ENCODE measurements around the gene SIL1.
A peak's percentile ranks its signal among the peaks of the same experiment; 100 is the strongest.

Gene SIL1

DNA sequence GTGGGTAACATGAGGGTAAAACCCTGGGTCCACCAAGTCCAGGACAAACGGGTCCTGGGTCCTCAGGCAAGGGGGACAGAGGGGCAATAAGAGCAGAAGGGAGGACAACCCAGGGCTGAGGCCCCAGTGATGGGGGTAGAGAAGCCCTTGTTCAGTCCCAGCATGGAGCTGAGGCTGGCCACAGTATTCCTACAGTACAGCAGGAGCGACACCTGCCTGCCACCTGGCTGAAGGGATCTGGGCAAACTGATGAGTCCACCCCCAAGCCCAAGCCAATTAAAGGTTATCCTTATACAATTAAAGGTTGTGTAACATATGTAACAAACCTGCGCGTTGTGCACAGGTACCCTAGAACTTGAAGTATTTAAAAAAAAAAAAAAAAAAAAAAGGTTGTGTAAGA is 225.3 kb downstream of the SIL1 start:
- DNase-seq, result peak; percentile 49

DNA sequence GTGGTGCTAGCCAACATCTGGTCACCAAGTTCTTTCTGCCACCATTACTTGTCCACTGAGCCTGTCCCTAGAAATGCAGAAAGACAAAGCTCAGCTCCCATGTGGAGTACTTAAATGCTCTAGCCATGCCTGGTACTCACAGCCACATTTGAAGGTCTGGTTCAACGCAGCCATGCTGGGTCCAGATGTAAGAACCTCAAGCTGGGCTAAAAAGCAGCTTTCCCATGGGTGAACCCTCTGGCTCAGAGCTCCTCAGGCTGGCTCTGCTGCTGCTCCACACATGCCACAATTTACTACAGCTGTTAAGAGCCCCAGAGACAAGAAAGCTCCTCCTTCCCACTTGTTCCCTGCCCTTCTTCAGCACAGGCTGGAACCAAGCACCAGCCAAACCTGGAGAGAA is 225.9 kb downstream of the SIL1 start:
- DNase-seq, result no peak

DNA sequence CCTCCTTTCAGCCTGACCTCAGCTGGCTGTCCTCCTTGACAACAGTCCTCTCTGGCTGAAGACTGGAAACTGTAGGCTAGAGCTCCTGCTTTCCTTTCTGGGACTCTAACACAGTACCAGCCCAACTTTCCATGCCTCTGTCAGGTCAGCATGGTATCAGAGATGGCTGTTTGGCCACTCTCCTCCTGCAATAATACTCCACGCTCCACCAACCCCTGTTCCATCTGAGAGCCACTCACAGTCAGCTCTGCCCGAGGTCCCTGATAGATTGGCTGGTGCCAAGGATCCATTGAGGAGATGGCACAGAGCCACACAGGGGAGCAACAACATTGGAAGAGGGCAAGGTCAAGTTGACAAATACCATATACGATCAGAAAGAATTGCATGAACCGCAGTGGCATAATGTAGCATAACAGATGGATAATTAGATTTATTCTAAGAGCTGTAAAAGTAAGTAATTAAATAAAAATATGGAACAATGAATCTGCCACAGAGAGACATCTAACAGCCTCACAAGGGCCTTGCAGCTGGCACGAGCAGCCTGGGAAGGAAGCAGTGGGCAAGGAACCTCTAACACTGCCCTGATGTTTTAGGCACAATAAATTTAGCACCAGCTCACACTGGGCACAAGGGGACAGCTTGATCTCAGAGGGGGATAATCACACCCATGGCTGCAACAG is 228.7 kb downstream of the SIL1 start:
- DNase-seq, result no peak

DNA sequence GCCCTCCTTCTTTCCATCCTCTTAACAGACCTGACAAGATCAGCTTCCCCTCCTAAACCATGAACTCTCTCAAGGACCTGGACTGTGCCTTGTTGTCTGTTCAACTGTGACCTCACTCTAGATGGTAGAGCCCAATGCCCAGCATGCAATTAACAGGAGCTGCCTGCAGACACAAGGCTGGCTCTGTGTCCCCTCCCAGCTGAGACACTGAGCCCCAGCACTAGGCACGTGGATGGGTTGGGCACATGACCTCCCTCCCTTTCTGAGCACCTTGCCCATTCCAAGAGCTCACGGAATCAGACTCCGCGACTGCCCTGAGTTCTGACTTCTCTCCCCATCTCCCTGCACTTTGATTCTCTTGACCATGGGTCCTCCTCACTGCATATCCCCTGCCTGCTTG is 229.6 kb downstream of the SIL1 start:
- no peak for DNase-seq

DNA sequence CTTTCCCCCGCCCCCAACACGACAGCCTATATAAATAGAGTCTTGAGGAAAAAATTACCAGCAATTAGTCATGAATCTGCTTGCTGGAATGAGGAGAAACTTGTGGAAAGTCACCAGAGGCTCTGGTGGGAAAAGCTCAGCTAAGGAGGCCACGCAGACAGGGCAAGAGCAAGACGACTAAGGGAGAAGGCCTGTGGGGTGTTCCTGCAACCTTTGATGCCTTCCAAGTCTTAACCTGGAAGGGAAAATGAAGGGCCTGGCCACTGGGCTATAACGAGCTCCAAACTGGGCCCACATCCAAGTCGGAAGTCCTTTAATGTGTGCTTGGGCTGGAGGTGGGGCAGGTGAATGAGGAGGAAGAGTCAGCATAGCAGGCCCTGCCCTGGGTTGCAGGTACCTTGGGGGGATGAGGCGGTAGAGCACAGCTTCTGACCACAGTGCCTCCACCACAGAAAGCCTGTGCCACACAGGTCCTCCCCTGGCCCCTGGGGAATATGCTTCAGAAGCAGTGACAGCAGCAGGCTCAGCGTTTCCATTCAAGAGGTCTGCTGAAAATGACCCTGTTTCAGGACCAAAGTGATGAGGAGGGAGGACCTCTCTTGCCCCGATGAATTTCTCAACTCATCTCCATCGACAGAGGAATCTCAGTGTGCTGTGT is 230.2 kb downstream of the SIL1 start:
- peak; percentile 78 for DNase-seq

DNA sequence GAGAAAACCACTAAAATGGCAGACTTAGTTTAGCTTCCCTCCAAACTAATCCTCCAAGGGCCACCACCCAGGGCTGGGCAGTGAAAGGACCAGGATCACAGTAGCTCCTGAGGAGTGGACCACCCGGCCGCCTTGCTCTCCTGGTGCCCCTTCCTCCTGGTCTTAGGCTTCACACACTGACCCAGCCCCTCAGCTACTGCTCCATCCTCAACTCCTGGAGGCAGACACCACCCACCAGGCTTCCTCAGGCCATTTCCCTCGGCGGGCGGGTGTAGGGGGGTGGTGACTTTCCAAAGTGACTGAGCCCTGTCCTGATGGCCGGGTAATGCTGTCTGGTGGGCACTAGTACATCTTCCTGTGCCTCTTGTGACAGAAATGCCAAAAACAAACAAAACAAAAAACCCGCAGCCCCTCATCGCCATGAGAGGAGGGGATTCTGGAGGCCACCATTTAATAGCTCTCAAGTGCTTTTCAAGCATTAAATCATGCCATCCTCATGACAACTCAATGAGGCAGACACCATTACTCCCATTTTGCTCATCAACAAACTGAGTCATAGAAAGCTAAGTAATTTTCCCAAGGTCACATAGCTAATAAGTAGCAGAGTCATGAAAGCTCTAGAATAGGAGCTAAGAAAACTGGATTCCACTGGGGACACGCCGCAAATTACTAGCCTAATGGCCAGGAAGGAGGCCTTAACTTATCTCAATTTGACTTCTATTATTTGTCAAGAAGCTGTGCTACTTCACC is 231.8 kb downstream of the SIL1 start:
- no peak for DNase-seq

DNA sequence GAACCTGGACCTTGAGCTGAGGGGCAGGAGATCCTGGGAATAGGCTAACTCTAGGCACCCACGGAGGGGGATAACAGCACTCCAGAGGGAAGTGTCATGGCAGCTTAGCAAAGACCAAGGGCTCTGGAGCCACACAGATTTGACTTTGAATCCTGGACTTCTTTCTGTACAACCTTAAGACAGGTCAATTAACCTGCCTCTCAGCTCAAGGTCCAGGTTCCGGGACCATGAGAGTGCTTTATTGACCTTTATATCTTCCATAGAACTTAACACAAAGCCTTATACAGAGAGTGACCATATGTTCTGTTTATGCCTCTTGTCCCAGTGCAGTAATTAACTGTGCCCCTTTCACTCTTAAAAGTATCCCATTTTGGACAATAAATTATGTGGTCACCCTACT is 232.5 kb downstream of the SIL1 start:
- DNase-seq, result no peak

DNA sequence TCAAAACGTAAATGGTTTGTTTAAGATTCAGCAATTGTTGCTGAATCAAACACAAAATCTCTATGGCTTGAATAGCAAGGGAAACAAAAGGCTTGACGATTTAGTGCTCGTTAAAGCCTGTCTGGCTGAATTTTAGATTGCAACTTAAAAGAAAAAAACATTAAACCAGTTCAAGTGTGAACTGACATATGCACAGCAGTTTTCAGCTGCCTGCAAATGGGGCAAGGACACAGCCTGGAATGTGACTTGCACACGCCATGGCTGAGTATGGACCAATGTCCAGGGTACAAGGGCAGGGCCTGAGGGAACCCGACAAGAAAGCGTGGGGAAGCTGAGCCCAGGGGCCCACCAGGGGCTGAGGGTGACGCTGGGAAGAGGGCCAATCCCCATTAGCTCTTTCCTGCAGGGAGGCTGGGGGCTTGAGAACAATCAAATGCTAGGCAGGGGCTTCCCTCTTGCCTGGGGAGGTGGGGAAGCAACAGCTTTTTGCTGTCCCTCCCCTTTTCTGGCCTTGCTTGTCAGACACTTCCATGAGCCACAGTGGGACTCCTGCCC is 233.4 kb downstream of the SIL1 start:
- no peak for DNase-seq

DNA sequence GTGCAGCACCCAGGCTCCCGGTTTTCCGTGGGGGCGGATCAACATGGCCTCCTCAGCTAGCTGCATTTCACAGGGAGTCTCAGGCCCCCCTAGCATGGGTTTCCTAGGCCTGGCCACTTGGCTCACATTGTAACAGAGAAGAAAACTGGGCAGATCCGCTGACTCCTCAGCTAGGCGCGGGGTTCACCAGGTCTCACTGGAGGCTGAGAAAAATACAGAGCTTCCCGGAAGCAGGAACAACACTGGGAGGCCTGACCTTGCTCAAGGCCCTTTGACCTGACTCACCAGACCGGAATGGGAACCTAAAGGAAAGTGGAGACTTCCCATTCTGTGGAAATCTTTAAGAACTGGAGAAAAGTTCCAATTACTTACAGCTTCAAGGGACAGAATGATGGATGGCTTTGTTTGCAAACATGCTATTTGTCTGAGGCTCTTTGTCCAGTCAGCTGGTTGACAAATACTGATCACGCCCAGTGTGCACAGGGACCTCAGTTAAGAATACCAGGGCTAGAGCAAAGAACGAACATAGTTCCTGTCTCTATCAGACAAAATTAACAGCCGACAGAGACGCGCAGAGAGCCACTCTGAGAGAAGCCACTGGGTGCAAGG is 234.3 kb downstream of the SIL1 start:
- DNase-seq, result no peak

DNA sequence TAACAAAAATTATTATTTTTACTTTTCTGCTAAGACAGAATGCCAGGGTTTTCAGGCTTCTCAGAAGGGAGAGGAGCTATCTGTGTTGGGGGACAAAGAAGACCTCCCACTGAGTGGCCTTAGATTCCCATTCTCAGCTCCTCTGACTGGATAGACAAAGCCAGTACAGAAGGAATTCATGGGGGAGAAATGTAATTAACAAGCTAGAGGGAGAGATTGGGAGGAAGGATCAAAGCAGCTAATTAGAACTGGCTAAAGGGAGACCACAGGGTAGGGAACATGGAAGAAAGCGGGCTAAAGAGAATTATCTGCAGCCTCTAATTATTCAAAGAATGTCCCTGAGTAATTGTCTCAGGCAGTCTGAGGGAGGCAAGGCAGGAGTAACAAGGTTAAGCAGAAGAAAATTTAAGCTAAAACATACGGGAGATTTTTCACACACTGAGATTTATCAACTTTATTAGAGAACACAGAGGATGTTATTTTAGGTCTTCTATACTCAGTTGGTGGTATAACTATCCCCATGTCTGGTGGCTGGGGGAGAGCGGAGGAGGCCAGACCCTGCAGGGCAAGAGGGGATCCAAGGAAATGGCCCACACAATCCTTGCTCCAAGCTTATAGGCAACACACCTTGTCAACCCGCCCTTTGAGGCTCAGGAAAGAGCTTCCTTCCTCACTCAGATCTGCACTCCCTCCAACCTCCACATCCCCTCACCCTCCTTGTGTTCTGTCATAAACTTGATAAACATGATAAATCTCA is 235.4 kb downstream of the SIL1 start:
- DNase-seq, result no peak

DNA sequence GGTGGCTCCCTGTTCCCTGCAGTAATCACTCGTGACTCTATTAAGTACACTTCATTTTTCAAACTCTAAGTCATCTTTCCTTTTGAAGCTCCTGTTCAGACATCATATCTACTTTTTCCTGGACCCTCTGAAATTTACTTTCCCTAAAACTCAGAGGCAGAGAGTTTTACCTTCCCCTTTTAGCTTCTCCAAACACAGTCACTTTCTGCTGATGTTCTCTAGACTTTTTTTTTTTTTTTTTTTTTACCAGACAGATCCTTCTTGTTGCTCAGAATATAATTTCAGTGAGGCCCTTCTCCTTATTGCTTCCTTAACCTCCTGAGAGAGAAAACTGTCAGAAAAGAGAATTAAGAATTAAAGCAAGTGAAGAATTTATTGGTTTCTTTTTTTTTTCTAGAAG is 236.4 kb downstream of the SIL1 start:
- no peak for DNase-seq

DNA sequence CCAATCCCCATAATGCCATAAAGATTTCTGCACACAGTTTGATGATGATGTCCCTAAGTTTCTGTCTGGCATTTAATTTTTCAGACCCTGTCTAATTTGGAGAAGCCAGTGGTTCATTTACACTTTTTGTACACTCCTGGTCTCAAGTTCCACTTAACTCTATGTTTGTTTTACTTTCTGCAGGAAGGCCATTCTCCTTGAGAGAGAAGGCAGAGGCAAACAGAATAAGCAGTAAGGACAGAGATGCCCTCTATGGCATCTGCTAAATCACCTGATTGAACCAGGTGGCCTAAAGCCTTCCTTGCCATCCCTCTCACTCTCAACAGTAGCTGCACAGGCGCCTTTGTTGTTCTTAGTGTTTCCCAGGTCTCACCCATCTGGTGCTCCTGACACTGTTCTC is 236.9 kb downstream of the SIL1 start:
- peak; percentile 39 for DNase-seq

DNA sequence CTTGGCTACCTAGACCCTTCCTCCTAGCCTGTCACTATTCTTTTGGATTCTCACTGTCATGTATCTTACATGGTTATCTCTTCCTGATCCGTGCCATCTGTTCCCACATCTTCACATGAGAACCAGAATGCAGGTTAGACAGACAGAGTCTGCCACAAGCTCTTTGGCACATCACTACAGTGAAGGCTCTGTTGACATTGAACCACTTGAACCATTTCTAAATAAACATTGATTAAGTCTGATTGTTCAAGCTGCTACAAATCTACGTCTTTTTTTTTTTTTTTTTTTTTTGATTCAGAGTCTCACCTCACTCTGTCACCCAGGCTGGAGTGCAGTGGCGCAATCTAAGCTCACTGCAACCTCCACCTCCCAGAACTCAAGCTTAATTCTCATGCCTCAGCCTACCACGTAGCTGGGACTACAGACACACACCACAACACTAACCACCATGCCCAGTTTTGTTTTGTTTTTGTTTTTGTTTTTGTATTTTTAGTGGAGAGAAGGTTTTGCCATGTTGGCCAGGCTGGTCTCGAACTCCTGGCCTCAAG is 237.9 kb downstream of the SIL1 start:
- peak; percentile 86 for DNase-seq

DNA sequence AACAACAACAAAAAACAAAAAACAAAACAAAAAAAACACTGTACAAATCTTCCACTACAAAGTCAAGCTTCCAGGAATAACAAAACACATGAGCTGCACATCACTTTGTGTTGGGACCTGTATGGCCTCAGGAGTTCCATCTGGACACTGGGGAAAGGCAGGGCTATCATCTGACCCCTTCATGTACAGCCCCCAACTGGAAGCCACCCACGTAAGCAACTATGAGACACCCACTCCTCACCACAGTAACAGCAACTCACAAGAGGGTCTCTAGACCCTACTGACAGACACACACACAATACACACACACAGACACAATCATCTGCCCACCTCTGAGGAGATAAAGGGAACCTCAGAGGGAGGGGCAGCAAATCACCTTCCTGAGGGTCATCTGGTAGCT is 241.4 kb downstream of the SIL1 start:
- DNase-seq, result no peak

DNA sequence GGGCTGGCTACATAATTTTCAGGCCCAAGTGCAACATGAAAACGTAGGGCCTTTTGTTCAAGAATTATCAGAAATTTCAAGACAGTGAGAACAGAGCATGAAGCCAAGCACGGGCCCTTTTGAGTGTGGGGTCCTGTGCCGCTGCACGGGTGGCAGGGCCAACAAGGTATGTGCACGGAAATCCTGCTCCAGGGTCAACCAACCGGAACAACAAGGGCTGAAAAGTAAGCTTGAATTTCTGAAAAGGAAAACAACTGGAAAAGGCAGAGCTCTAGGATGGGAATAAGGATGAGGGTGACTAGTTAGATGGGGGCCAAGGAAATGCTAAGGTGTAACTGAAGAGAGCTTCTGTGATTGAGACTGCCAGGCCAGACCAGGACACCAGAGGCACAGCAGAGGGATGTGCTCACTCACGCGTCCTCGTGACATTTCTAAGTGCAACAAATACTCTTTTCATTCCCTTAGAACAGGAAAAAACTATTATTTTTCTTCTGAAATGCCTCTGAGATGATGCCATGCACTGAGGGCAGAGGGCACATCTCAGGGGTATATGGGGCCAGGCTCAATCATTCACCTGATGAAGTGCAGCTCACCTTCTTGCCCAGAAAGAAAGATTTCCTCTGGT is 242.4 kb downstream of the SIL1 start:
- no peak for DNase-seq

DNA sequence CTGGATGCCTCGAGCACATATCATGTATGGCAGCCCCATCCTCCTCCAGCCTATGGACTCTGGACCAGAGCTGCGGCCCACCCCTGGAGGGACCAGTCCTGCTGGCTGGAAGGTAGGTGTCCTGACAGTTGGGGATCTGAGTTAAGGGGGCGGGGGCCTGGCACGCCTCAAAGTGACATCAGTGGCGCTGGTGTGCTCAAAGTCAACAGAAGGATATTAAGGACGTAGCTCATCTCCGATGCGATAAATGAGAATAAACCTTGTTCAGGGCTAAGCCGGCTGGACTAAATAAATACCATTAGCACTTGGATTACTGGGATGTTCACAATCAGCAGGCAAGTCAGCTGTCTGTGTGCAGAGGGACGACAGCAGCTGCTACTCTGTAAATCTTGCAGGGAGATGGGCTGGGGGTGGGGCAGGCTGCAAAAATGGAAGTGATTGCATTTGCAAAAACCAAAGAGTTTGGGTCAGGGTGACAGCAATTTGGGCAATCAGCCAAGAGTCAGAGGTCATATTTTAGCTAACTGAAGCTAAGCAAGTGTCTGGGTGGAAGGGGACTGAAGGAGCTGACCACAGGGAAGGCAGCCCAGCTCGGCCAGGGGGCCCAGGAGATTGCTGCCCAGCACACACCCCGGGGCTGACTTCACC is 243.0 kb downstream of the SIL1 start:
- peak; percentile 88 for DNase-seq

DNA sequence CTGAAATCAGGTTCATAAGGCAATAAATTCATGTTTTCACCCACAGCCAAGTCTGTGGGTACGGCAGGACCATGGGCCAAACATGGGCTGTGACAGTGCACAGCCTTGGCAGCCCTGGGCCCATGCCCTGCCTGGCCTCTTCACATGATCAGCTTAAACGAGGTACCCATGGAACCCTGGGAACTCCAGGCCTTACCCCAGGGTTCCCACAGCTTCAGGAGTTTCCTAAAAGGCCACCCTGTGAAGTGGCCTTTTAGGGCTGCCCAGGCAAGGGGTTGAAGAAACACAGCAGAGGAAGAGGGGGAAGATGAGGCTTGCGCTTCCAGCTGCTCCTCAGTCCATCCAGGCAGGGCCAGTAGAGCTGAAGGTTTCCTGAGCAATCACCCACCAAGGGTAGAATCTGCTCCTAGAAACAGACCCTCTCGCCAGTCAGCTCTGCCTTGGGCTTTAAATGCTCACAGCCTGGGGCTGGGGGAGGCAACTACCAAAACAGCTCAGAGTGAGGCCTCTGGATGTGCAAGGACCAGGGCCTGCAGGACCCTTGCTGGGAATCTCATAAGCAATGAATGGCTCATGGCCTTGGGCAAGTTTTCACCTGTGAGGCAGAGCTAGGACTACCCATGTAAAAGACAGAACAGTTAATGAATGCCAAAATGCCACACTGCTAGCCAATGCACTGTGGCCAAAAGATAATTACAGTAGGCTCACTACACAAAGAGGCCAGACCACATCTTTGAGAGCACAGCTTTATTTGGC is 243.7 kb downstream of the SIL1 start:
- DNase-seq, result no peak

DNA sequence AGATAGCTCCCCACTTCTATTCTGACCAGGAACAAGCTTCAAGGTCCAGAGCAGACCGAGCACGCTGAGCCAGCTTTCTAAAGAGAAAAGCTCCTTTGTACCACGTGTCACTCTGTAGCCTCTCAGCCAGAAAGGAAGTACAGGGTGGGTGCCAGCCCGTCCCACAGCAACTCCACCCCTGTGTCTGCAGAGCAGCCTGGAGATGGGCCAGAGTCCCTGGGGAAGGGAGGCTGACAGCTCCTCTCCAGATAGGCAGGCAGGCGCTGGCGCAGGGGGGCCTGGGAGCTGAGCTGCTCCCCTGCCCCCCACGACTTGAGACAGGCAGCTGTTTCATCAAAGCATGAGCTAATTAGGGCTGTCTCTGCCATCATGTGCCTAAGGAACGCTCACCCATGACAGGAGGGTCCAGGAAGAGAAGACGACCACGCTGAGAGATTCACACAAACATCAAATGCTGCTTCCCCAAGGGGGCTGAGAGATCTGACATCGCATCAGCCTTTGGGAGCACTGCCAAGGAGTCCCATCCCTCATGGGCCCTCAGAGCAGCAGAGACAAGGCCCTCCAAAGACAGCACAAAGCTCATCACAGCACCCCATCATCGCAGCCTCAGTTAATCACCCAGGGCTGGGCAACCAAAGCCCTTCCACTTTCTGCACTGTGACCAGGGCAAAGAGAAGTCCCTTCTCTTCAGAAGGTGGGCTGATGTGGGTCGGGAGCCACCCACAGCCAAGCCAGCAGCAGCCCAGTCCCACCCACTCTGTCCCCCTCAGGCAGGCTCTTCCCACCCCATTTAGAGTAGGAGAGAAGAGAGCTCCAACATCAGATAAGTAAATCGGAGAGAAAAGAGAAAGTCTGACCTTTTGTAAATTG is 244.5 kb downstream of the SIL1 start:
- peak; percentile 49 for DNase-seq

DNA sequence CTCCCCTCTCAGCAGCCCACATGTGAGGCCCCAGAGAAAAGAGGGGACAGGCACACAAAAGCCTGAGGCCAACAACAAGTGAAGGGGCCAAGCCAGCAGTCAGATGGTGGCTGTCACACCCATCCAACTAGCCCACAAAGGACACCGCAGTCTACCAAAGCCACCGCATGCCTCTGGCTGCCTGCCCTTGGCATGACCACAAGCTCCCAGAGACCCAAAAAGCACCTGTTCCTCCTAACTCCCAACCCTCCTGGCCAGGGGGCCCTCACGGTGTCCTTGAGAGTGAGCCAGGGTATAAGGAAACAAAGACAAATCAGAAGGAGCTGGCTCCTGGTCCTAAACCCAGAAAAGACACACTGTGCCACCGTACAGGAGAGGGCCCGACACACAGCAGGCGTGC is 245.2 kb downstream of the SIL1 start:
- DNase-seq, result no peak

All from NCI-H510A treated with DMSO at 0.1 percent for 48 hours (cell line).